Suprapubic skin (tissue), 4 donors: ENCODE data around the gene KLK15.

Experiments
- EP300 ChIP-seq: sonication (generic); formaldehyde crosslinking; IDR thresholded peaks from one replicate; pipeline ENCODE4 v1.6.1; 2017; ENCODE audit warnings: antibody characterized with exemption
- POLR2A ChIP-seq, 2 donors: fragments of 450-650 bp; IDR thresholded peaks; one replicate each; pipeline ENCODE4 v1.6.1; 2017; ENCODE audit warnings: antibody characterized with exemption in 2 of 2, mild to moderate bottlenecking in 2 of 2, moderate library complexity in 2 of 2
- POLR2AphosphoS5 ChIP-seq, 3 donors: sonication (generic); formaldehyde crosslinking; IDR thresholded peaks; one replicate each; pipeline ENCODE4 v1.6.1; 2017; ENCODE audit warnings: antibody characterized with exemption in 3 of 3
- TF ChIP-seq, protein P1 (sequence below), 2 donors: fragments of 200-600 bp in 1 of 2; fragments of 450-650 bp in 1 of 2; sonication (generic) in 1 of 2; IDR thresholded peaks; one replicate each; pipeline ENCODE4 v1.5.1; 2016 to 2019; ENCODE audit warnings: antibody characterized with exemption in 2 of 2, mild to moderate bottlenecking in 1 of 2, moderate library complexity in 1 of 2

DNA sequence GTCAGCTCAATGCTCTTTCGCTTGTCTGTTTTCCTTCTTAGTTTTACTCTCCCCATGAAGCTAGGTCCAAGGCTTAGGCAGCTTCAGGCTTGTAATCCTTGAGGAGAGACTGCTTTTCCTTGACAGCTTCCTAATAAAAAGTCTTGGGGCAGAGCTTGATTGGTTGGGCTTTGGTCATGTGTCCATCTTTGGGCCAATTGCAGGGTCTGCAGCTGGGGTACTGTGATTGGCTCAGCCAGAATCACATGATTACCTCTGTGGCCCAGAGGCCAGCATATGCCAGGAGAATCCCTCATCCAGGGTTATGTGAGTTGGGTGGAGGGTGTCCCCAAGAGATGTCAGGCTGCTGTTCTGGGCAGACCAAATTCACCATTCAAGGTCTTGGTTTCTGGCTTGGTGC is 17.9 kb downstream of the KLK15 start:
- TF ChIP-seq, protein P1, sequence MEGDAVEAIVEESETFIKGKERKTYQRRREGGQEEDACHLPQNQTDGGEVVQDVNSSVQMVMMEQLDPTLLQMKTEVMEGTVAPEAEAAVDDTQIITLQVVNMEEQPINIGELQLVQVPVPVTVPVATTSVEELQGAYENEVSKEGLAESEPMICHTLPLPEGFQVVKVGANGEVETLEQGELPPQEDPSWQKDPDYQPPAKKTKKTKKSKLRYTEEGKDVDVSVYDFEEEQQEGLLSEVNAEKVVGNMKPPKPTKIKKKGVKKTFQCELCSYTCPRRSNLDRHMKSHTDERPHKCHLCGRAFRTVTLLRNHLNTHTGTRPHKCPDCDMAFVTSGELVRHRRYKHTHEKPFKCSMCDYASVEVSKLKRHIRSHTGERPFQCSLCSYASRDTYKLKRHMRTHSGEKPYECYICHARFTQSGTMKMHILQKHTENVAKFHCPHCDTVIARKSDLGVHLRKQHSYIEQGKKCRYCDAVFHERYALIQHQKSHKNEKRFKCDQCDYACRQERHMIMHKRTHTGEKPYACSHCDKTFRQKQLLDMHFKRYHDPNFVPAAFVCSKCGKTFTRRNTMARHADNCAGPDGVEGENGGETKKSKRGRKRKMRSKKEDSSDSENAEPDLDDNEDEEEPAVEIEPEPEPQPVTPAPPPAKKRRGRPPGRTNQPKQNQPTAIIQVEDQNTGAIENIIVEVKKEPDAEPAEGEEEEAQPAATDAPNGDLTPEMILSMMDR (IDR thresholded peaks at IDR 0.05), result no peak
- TF ChIP-seq EP300 (no peak), POLR2A (IDR thresholded peaks at IDR 0.05) (no peak), POLR2AphosphoS5 (IDR thresholded peaks at IDR 0.05) (no peak)
